Right atrium auricular region (tissue), 2 donors: ENCODE measurements around the gene JCAD. TPM values are rescaled to one million over a fixed set of nuclear protein-coding genes. Genes with fewer than 3 reads are reported as not detected.

ENCODE experiments used
- DNase-seq: peaks from one replicate; pipeline ENCODE4 v3.0.0-alpha.2; 2019; ENCODE audit warnings: low spot score
- H3K27ac ChIP-seq, 2 donors: fragments of 200-600 bp; sonication (generic); 1 replicate in 1 of 2; 2 replicates in 1 of 2; pipeline ENCODE4 v1.5.1; 2016 to 2019
- H3K27me3 ChIP-seq, 2 donors: fragments of 200-600 bp; sonication (generic); one replicate each; pipeline versions ENCODE4 v1.5.1 to v1.6.0; 2017 to 2019
- H3K36me3 ChIP-seq: fragments of 200-600 bp; sonication (generic); one replicate; pipeline ENCODE4 v1.5.1; 2016
- H3K4me1 ChIP-seq, 2 donors: fragments of 200-600 bp; sonication (generic); one replicate each; pipeline versions ENCODE4 v1.5.1 to v1.6.0; 2017 to 2019
- H3K4me3 ChIP-seq, 2 donors: fragments of 200-600 bp; sonication (generic); 1 replicate in 1 of 2; 2 replicates in 1 of 2; pipeline ENCODE4 v1.5.1; 2017 to 2019; ENCODE audit warnings: mild to moderate bottlenecking in 1 of 2, moderate library complexity in 1 of 2
- H3K9me3 ChIP-seq, 2 donors: fragments of 200-600 bp; sonication (generic); one replicate each; pipeline ENCODE4 v1.5.1; 2019
- total RNA-seq, 2 donors: library from RNA; depleted of rRNA; stranded (reverse); fragments of >200 nt; gene quantifications; one replicate each; pipeline ENCODE4 v1.1.0, GENCODE V29; 2016
- TF ChIP-seq, protein P1 (sequence below), 2 donors: fragments of 200-600 bp; sonication (generic); IDR thresholded peaks; one replicate each; pipeline ENCODE4 v1.5.1; 2019; ENCODE audit warnings: antibody characterized with exemption in 2 of 2

Gene JCAD
- total RNA-seq, 2 donors from 2014 or later: 34.1 to 39.8 TPM

DNA sequence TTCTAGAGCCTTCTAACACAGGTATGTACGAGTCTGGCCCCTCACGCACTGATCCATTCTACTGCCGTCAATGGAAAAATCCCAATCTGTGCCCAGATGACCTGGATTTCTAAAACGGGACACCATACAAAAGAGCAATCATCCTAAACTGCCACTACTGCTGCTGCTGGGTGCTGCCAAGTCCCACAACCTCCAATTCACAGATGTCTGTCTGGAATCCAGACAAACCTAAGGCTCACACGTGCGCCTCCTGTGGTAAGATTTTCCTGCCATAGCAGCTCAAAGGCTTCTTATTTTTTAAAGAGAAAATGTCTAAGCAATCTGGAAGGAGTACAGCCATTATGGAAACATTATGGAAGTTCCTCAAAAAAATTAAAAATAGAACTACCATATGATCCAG is 40.9 kb downstream of the JCAD start:
- TF ChIP-seq, protein P1, sequence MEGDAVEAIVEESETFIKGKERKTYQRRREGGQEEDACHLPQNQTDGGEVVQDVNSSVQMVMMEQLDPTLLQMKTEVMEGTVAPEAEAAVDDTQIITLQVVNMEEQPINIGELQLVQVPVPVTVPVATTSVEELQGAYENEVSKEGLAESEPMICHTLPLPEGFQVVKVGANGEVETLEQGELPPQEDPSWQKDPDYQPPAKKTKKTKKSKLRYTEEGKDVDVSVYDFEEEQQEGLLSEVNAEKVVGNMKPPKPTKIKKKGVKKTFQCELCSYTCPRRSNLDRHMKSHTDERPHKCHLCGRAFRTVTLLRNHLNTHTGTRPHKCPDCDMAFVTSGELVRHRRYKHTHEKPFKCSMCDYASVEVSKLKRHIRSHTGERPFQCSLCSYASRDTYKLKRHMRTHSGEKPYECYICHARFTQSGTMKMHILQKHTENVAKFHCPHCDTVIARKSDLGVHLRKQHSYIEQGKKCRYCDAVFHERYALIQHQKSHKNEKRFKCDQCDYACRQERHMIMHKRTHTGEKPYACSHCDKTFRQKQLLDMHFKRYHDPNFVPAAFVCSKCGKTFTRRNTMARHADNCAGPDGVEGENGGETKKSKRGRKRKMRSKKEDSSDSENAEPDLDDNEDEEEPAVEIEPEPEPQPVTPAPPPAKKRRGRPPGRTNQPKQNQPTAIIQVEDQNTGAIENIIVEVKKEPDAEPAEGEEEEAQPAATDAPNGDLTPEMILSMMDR (IDR thresholded peaks at IDR 0.05): no peak

DNA sequence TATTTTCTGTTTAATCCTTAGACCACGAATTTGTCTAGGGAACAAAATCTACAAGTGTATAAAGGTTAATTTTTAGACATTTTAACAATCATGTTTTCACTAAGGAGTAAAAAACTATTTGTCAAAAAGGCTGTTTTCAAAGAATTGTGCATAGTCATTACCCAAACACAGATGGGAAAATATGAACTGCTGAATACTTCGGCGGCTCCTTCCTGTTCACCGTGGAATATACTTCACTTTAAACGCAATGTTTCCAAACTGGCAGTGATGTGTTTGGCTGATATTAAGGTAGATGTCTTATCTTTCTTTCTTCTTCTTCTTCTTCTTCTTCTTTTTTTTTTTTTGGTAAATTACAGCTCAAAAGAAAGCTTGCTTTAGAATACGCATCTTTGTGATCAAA is 41.4 kb downstream of the JCAD start:
- DNase-seq: no peak
- H3K27ac ChIP-seq: peak overlapping the region in 1 of 2 donors; percentile 30
- TF ChIP-seq, protein P1 (IDR thresholded peaks at IDR 0.05): no peak
- no peaks in the 10 kb centered on the region for H3K27me3 ChIP-seq
- H3K4me3 ChIP-seq: no peak overlapping the region
- peaks cover 12% of the 10 kb centered on the region for H3K36me3 ChIP-seq
- H3K4me1 ChIP-seq: peaks cover 0 to 45% of the 10 kb centered on the region in 2 donors
- no peaks in the 10 kb centered on the region for H3K9me3 ChIP-seq

More for the DNA sequence above, 40.9 kb downstream of the JCAD start:
- no peak for DNase-seq
- H3K9me3 ChIP-seq: no peaks in the 10 kb centered on the region
- H3K36me3 ChIP-seq: peaks cover 14% of the 10 kb centered on the region
- no peak overlapping the region for H3K4me3 ChIP-seq
- H3K27me3 ChIP-seq: no peaks in the 10 kb centered on the region
- H3K4me1 ChIP-seq: peaks cover 0 to 40% of the 10 kb centered on the region in 2 donors
- peak overlapping the region in 1 of 2 donors; percentile 30 for H3K27ac ChIP-seq

DNA sequence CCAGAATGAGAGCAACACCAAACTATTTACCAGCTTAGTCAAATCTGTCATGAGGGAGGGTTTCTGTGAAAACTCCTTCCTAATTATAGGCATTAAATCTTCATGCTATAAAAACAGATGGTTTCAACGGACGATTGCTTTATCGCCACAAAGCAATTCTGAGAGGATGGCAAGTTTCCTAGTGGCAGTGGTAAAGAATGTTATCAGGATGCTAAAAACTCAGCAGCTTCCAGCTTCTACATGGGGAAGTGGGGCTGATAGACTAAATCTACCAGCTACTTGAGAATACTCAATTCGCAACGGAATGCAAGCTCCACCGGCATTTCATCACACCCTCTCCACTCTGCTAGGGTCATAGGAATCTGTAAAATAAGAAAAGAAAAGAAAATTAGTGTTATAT is 41.8 kb downstream of the JCAD start:
- Histone ChIP-seq H3K36me3 (peaks cover 12% of the 10 kb centered on the region), H3K27ac (peak overlapping the region in 1 of 2 donors; percentile 30), H3K27me3 (no peaks in the 10 kb centered on the region), H3K9me3 (no peaks in the 10 kb centered on the region), H3K4me3 (no peak overlapping the region), H3K4me1 (peaks cover 0 to 49% of the 10 kb centered on the region in 2 donors)
- TF ChIP-seq, protein P1 (IDR thresholded peaks at IDR 0.05): no peak
- no peak for DNase-seq

DNA sequence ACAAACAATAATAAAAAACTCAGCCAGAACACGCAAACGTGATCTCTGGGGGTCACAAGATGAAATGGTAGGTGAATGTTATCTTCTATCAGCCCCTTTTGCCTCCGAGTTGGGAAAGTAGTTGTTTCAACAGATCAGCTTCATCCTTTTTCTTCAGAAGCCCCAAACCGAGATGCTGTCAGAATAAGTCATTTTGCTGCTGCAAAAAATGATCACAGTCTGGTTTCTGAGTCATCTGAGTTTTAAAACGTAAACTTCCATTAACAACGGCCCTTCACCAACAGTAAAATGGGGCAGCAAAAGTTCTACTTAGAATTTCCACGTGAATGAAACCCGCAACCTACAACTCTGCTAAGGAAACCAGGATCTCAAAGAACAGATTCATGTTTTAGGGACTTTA is 44.9 kb downstream of the JCAD start:
- Histone ChIP-seq H3K9me3 (no peaks in the 10 kb centered on the region), H3K27ac (peak overlapping the region in 1 of 2 donors; percentile 30), H3K4me1 (peaks cover 0 to 63% of the 10 kb centered on the region in 2 donors), H3K4me3 (no peak overlapping the region), H3K36me3 (peaks cover 12% of the 10 kb centered on the region), H3K27me3 (no peaks in the 10 kb centered on the region)
- no peak for DNase-seq
- TF ChIP-seq, protein P1 (IDR thresholded peaks at IDR 0.05): no peak

DNA sequence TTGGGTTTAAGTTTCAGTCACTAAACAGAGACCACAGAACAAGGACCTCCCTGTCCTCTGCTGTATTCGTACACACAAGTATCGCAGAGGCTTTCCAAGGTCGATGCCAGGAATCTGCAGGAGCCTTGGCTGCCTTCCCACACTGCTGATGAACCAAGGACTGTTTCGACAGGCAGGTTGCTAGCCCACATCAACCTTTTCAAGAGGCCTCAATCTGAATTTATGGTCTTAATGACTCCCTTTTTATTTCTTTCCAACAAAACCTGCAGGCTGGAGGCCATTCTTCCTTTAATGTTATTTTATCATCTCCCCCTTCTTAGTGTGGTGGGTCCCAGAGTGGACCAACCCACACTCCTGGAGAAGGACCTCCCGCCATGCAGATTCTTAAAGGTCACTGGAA is 45.6 kb downstream of the JCAD start:
- Histone ChIP-seq H3K27ac (peak overlapping the region; percentile 30 to 36), H3K36me3 (peaks cover 12% of the 10 kb centered on the region), H3K4me1 (peaks cover 0 to 60% of the 10 kb centered on the region in 2 donors), H3K4me3 (no peak overlapping the region), H3K27me3 (no peaks in the 10 kb centered on the region), H3K9me3 (no peaks in the 10 kb centered on the region)
- TF ChIP-seq, protein P1 (IDR thresholded peaks at IDR 0.05): no peak
- DNase-seq: no peak
